Measurements from ENCODE around the gene DPEP3.

The DPEP3 gene

DNA sequence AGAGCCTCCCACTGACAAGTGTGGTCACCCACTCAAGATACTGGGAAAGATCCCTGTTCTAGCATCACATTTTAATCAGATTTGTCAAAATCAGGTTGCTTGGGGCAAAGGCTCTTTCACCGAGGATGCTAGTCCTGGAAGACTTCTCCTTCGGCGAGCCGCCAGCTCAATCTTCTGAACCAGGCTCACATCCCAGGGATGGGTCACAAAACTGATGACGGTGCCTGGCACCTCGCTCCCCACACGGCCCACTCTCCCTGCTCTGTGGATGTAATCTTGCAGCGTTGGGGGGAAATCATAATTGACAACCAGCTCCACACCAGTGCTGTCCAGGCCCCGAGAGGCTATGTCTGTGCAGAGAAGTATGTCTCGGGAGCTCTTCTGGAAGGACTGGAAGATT is 41.2 kb upstream of the DPEP3 start:
- no peak for TF ChIP-seq POLR2AphosphoS5 (IDR thresholded peaks at IDR 0.05; ENCODE audit: low read depth, low read length)
- TF ChIP-seq SIN3A (IDR thresholded peaks at IDR 0.05; ENCODE audit: borderline replicate concordance, insufficient read depth, low read length): no peak

DNA sequence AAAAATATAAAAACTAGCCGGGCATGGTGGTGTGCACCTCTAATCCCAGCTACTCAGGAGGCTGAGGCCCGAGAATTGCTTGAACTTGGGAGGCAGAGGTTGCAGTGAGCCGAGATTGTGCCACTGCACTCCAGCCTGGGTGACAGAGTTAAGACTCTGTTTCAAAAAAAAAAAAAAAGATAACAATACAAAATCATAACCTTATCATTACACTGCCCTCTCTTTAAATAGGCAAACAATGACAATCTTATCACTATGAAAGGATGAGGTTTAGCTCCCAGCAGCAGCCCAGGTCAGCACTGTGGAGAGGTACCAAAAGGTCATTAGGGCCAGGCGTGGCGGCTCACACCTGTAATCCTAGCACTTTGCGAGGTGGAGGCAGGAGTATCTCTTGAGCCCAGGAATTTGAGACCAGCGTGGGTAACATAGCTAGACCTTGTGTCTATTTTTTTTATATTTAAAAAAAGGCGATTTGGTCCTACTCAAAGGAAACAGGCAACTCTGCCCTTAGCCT is 38.9 kb upstream of the DPEP3 start:
- TF ChIP-seq, protein P1, sequence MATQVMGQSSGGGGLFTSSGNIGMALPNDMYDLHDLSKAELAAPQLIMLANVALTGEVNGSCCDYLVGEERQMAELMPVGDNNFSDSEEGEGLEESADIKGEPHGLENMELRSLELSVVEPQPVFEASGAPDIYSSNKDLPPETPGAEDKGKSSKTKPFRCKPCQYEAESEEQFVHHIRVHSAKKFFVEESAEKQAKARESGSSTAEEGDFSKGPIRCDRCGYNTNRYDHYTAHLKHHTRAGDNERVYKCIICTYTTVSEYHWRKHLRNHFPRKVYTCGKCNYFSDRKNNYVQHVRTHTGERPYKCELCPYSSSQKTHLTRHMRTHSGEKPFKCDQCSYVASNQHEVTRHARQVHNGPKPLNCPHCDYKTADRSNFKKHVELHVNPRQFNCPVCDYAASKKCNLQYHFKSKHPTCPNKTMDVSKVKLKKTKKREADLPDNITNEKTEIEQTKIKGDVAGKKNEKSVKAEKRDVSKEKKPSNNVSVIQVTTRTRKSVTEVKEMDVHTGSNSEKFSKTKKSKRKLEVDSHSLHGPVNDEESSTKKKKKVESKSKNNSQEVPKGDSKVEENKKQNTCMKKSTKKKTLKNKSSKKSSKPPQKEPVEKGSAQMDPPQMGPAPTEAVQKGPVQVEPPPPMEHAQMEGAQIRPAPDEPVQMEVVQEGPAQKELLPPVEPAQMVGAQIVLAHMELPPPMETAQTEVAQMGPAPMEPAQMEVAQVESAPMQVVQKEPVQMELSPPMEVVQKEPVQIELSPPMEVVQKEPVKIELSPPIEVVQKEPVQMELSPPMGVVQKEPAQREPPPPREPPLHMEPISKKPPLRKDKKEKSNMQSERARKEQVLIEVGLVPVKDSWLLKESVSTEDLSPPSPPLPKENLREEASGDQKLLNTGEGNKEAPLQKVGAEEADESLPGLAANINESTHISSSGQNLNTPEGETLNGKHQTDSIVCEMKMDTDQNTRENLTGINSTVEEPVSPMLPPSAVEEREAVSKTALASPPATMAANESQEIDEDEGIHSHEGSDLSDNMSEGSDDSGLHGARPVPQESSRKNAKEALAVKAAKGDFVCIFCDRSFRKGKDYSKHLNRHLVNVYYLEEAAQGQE (IDR thresholded peaks at IDR 0.05; ENCODE audit: insufficient read depth in 1 of 2, low read depth in 2 of 2, low read length in 2 of 2): no peak
- TF ChIP-seq TAF1 (IDR thresholded peaks at IDR 0.05; ENCODE audit: borderline replicate concordance, insufficient read depth, low read length) (no peak), FOXP2 (optimal IDR thresholded peaks at IDR 0.05; ENCODE audit: borderline replicate concordance, extremely low read depth, extremely low read length, insufficient read depth) (no peak), POLR2AphosphoS5 (IDR thresholded peaks at IDR 0.05; ENCODE audit: low read depth, low read length) (no peak), SIN3A (IDR thresholded peaks at IDR 0.05; ENCODE audit: borderline replicate concordance, insufficient read depth, low read length) (no peak)

DNA sequence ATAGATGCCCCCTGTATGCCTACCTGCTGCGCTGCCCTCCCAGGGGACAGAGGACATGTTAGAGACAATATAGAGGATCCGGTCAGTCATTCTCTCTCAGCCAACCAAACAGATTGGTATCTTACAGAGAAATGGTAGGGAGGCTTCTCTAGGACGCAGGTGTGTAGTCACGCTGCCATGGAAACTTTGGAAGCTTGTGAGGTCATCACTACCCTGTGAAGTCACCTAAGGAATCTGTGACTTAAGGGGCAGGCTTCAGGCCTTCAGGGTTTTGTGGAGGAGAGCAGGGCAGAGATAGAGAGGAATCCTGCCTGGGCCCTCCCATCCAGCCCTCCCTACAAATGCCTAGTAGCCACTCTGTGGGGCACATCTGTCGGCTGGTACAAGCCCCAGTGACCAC is 35.4 kb upstream of the DPEP3 start, which contains the start of gene DPEP2NB:
Gene DPEP2NB (minus strand): TSS at position 231 of the 400 bp plus-strand sequence. CDS start 141 bp downstream, at position 90.
- TF ChIP-seq TAF1 (IDR thresholded peaks at IDR 0.05; ENCODE audit: borderline replicate concordance, insufficient read depth, low read length) (no peak), SIN3A (IDR thresholded peaks at IDR 0.05; ENCODE audit: borderline replicate concordance, insufficient read depth, low read length) (no peak), FOXP2 (optimal IDR thresholded peaks at IDR 0.05; ENCODE audit: borderline replicate concordance, extremely low read depth, extremely low read length, insufficient read depth) (no peak), POLR2AphosphoS5 (IDR thresholded peaks at IDR 0.05; ENCODE audit: low read depth, low read length) (no peak)
- TF ChIP-seq, protein P1 (IDR thresholded peaks at IDR 0.05; ENCODE audit: insufficient read depth in 1 of 2, low read depth in 2 of 2, low read length in 2 of 2): no peak

DNA sequence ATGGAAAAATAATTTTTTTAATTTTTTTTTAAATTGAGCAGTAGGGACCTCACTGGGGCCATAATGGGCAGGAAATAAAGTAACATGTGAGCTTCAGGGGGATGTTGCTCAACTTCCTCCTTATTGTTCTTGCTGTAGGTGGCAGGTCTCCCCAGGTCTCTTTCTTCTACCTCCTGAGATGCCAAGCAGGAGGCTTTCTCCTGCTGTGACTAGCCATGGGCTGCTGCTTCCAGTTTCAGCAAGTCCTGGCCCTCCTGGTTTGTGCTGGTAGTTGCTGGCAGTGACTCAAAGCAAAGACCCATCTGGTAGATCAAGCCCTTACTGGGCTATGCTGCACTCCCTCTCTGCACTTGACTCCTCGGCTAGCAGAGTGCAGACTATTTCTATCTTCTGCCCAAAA is 33.1 kb upstream of the DPEP3 start:
- TF ChIP-seq TAF1 (IDR thresholded peaks at IDR 0.05; ENCODE audit: borderline replicate concordance, insufficient read depth, low read length) (no peak), SIN3A (IDR thresholded peaks at IDR 0.05; ENCODE audit: borderline replicate concordance, insufficient read depth, low read length) (no peak)
- TF ChIP-seq, protein P1 (IDR thresholded peaks at IDR 0.05; ENCODE audit: insufficient read depth in 1 of 2, low read depth in 2 of 2, low read length in 2 of 2): no peak

DNA sequence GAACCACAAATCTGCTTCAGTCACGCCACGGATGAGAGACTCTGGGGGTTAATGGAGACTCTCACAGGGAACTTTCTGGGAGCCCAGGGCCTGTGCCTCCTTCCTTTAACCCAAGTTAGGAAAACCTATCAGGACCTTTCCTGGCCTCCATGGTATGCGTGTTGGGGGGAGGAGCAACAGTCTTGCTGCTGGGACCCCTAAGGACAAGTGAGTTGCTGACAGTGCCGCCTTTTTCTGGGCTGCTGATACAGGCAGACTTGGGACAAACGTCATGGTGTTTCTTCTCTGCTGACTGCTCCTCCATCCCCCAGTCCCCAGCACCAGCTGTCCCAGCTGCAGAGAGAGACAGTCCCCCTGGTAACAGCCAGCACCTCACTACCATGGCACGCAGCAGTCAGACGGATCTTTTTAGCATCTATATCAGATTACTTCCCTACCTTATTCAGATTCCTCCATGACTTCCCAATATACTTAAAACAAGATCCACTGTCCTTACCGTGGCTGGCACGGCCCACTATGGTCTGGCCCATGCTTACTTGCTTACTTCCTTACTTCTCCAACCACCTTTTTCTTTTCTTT is 28.9 kb upstream of the DPEP3 start:
- no peak for TF ChIP-seq SIN3A (IDR thresholded peaks at IDR 0.05; ENCODE audit: borderline replicate concordance, insufficient read depth, low read length)
- no peak for TF ChIP-seq TAF1 (IDR thresholded peaks at IDR 0.05; ENCODE audit: borderline replicate concordance, insufficient read depth, low read length)
- TF ChIP-seq FOXP2 (optimal IDR thresholded peaks at IDR 0.05; ENCODE audit: borderline replicate concordance, extremely low read depth, extremely low read length, insufficient read depth): no peak
- TF ChIP-seq, protein P1 (IDR thresholded peaks at IDR 0.05; ENCODE audit: insufficient read depth in 1 of 2, low read depth in 2 of 2, low read length in 2 of 2): no peak
- TF ChIP-seq POLR2AphosphoS5 (IDR thresholded peaks at IDR 0.05; ENCODE audit: low read depth, low read length): no peak
